Caco-2 (cell line): ENCODE measurements around the gene ZCCHC3. TPM values are rescaled to one million over a fixed set of nuclear protein-coding genes. Genes with fewer than 3 reads are reported as not detected.
A peak's percentile ranks its signal among the peaks of the same experiment; 100 is the strongest.

ENCODE experiments used
- BruUV-seq: library from RNA; stranded (reverse); fragments of 400-500 nt; replicated peaks from 2 replicates; lab custom pipeline; 2021; lab: Mats Ljungman, UMichigan
- CTCF ChIA-PET: fragments of 300-600 bp; sonication (Branson Sonifier 250); formaldehyde crosslinking; loops from one replicate; lab custom pipeline; 2022; ENCODE audit warnings: antibody characterized with exemption; lab: Charles Lee
- POLR2A ChIA-PET: fragments of 300-600 bp; sonication (Branson Sonifier 250); formaldehyde crosslinking; loops from one replicate; lab custom pipeline; 2022; ENCODE audit warnings: antibody characterized with exemption; lab: Charles Lee
- DNase-seq, 2 experiments: peaks; one replicate each; pipeline versions ENCODE4 v3.0.0 to v3.0.0-alpha.2; 2020 to 2022
- H3K27me3 ChIP-seq: replicated peaks from 2 replicates; pipeline ENCODE4 v1.6.0; 2011; ENCODE audit warnings: low read length; ENCODE audit not compliant: control insufficient read depth, insufficient read depth
- H3K36me3 ChIP-seq: 2 replicates; pipeline ENCODE4 v1.5.1; 2011; ENCODE audit warnings: low read length; ENCODE audit not compliant: control insufficient read depth, insufficient read depth
- H3K4me1 ChIP-seq: fragments of 250-450 bp; sonication (Bioruptor Pico); 2 replicates; pipeline ENCODE4 v1.5.1; 2020; ENCODE audit warnings: mild to moderate bottlenecking
- H3K4me3 ChIP-seq: 2 replicates; pipeline ENCODE4 v1.5.1; 2011; ENCODE audit warnings: low read depth, mild to moderate bottlenecking, control low read depth, low read length
- H3K9me3 ChIP-seq: fragments of 250-450 bp; sonication (Bioruptor Pico); 2 replicates; pipeline ENCODE4 v1.5.1; 2020; ENCODE audit warnings: mild to moderate bottlenecking, moderate library complexity
- H3K27ac Mint-ChIP-seq: one replicate; pipeline ENCODE4 v1.8.0; 2022; ENCODE audit warnings: mixed read lengths; ENCODE audit not compliant: unreplicated experiment
- H3K27me3 Mint-ChIP-seq: one replicate; pipeline ENCODE4 v1.8.0; 2022; ENCODE audit warnings: mixed read lengths; ENCODE audit not compliant: insufficient read depth, unreplicated experiment
- H3K36me3 Mint-ChIP-seq: one replicate; pipeline ENCODE4 v1.8.0; 2022; ENCODE audit warnings: mild to moderate bottlenecking, mixed read lengths; ENCODE audit not compliant: insufficient read depth, unreplicated experiment
- H3K4me1 Mint-ChIP-seq: one replicate; pipeline ENCODE4 v1.8.0; 2022; ENCODE audit warnings: low read depth, mixed read lengths; ENCODE audit not compliant: unreplicated experiment
- H3K4me3 Mint-ChIP-seq: one replicate; pipeline ENCODE4 v1.8.0; 2022; ENCODE audit warnings: mild to moderate bottlenecking, moderate library complexity, mixed read lengths; ENCODE audit not compliant: unreplicated experiment
- H3K9me3 Mint-ChIP-seq: one replicate; pipeline ENCODE4 v1.8.0; 2022; ENCODE audit warnings: mixed read lengths; ENCODE audit not compliant: unreplicated experiment
- CTCF ChIP-seq, 2 experiments: fragments of 200-600 bp in 1 of 2; IDR thresholded peaks; 1 replicate in 1 of 2; 2 replicates in 1 of 2; pipeline versions ENCODE4 v1.5.1 to v1.8.0; 2011 to 2022; ENCODE audit warnings: antibody characterized with exemption in 1 of 2, control low read depth in 1 of 2, inconsistent platforms in 1 of 2, low read depth in 1 of 2, low read length in 1 of 2, mild to moderate bottlenecking in 1 of 2, moderate library complexity in 1 of 2; ENCODE audit not compliant: insufficient read depth in 1 of 2, severe bottlenecking in 1 of 2, unreplicated experiment in 1 of 2
- intact Hi-C: fragments of 100-400 bp; cut with micrococcal nuclease; formaldehyde crosslinking; loops from one replicate; pipeline ENCODE4 v1.10.0; 2022; ENCODE audit not compliant: unreplicated experiment
- total RNA-seq: library from RNA; stranded (reverse); gene quantifications from 2 replicates; pipeline ENCODE4 v1.2.3, GENCODE V29; 2022

The ZCCHC3 gene
- total RNA-seq, 1 experiment from 2014 or later: 37.2 TPM

- intact Hi-C loops: loop anchor here (1.0 kb wide), 2 partner anchors 21 to 195 kb away; partner anchors contain the start of gene CSNK2A1
Measured at GRCh38 chr20:347640-348484, 50.5 kb downstream of the ZCCHC3 start.

GRCh38 chr20:348972-349841 is 51.8 kb downstream of the ZCCHC3 start:
- Histone ChIP-seq H3K4me3 (peak overlapping the region; percentile 96; the same call in 1 of the 2 replicates), H3K36me3 (peaks cover 1% of the 10 kb centered on the region; the same call in 1 of the 2 replicates), H3K27me3 (no peaks in the 10 kb centered on the region), H3K9me3 (no peaks in the 10 kb centered on the region), H3K4me1 (peaks cover 16% of the 10 kb centered on the region)
- no peaks in the 10 kb centered on the region for H3K27me3 Mint-ChIP-seq
- H3K4me3 Mint-ChIP-seq: peak overlapping the region; percentile 98
- ChIA-PET POLR2A (no interaction called here), CTCF (no interaction called here)
- DNase-seq: no peak
- no peaks in the 10 kb centered on the region for H3K9me3 Mint-ChIP-seq
- TF ChIP-seq CTCF (IDR thresholded peaks at IDR 0.05; ENCODE audit: insufficient read depth in 1 of 2, low read depth in 1 of 2, low read length in 1 of 2, severe bottlenecking in 1 of 2, unreplicated experiment in 1 of 2): no peak
- BruUV-seq: no TSS peak
- H3K27ac Mint-ChIP-seq: peak overlapping the region; percentile 97
- intact Hi-C loops: no loop called here
- H3K36me3 Mint-ChIP-seq: peaks cover 24% of the 10 kb centered on the region
- H3K4me1 Mint-ChIP-seq: peaks cover 19% of the 10 kb centered on the region

More at GRCh38 chr20:347640-348484, 50.5 kb downstream of the ZCCHC3 start:
- Mint-ChIP-seq H3K4me3 (peak overlapping the region; percentile 98), H3K4me1 (peaks cover 19% of the 10 kb centered on the region), H3K36me3 (peaks cover 24% of the 10 kb centered on the region), H3K9me3 (no peaks in the 10 kb centered on the region), H3K27ac (peak overlapping the region; percentile 97), H3K27me3 (no peaks in the 10 kb centered on the region)
- Histone ChIP-seq H3K4me1 (peaks cover 16% of the 10 kb centered on the region), H3K9me3 (no peaks in the 10 kb centered on the region), H3K36me3 (peaks cover 1% of the 10 kb centered on the region; the same call in 1 of the 2 replicates), H3K27me3 (no peaks in the 10 kb centered on the region), H3K4me3 (peak overlapping the region; percentile 96)
- POLR2A ChIA-PET: interaction anchor here (0.6 to 2.1 kb wide), 15 partner anchors 8 to 195 kb away, joined by 3 to 20 read pairs (median 5); partner anchors contain the start of genes CSNK2A1, SOX12, TBC1D20 and TRIB3
- BruUV-seq: no TSS peak
- peak; percentile 98 to 99 for DNase-seq
- TF ChIP-seq CTCF (IDR thresholded peaks at IDR 0.05; ENCODE audit: insufficient read depth in 1 of 2, low read depth in 1 of 2, low read length in 1 of 2, severe bottlenecking in 1 of 2, unreplicated experiment in 1 of 2): no peak
- CTCF ChIA-PET: interaction anchor here (1.0 to 2.9 kb wide), 5 partner anchors 17 to 84 kb away, joined by 4 to 24 read pairs (median 4); partner anchors contain the start of gene TRIB3

Other genes starting within 250 kb of the ZCCHC3 start
- not detected in 2 replicates for gene DEFB125, start 209.9 kb upstream of the ZCCHC3 start, total RNA-seq
- not detected in 2 replicates for gene DEFB126, start 155.0 kb upstream of the ZCCHC3 start, total RNA-seq
- gene DEFB127, start 140.1 kb upstream of the ZCCHC3 start, total RNA-seq: not detected in 2 replicates
- not detected in 2 replicates for gene DEFB128, start 107.9 kb upstream of the ZCCHC3 start, total RNA-seq
- gene DEFB129, start 70.3 kb upstream of the ZCCHC3 start, total RNA-seq: not detected in 2 replicates
- not detected in 2 replicates for gene DEFB132, start 39.8 kb upstream of the ZCCHC3 start, total RNA-seq
- gene C20orf96, start 6.8 kb upstream of the ZCCHC3 start, total RNA-seq: 10.3 and 11.5 TPM in 2 replicates
- 13.9 and 14.7 TPM in 2 replicates for gene SOX12, start 28.0 kb downstream of the ZCCHC3 start, total RNA-seq
- gene NRSN2, start 49.5 kb downstream of the ZCCHC3 start, total RNA-seq: 24.6 and 27.5 TPM in 2 replicates
- 113 and 132 TPM in 2 replicates for gene TRIB3, start 83.2 kb downstream of the ZCCHC3 start, total RNA-seq
- 103 and 111 TPM in 2 replicates for gene RBCK1, start 110.7 kb downstream of the ZCCHC3 start, total RNA-seq
- 30.0 and 35.8 TPM in 2 replicates for gene TBC1D20, start 165.0 kb downstream of the ZCCHC3 start, total RNA-seq
- gene CSNK2A1, start 246.2 kb downstream of the ZCCHC3 start, total RNA-seq: 188 and 205 TPM in 2 replicates